T-helper 2 cell treated with Interferon-gamma antibody and Interleukin-4, amounts not matched to agents 5 μg/mL and 100 μg/mL, for 36 hours (primary cell): ENCODE results near the gene CA9.

Experiments
- DNase-seq: peaks from one replicate; pipeline ENCODE4 v3.0.0; 2021; ENCODE audit warnings: low spot score
- H3K27ac Mint-ChIP-seq: one replicate; pipeline ENCODE4 v1.8.0; 2021; ENCODE audit warnings: mild to moderate bottlenecking, mixed read lengths
- H3K27me3 Mint-ChIP-seq: one replicate; pipeline ENCODE4 v1.8.0; 2021; ENCODE audit warnings: low read depth, mixed read lengths
- H3K36me3 Mint-ChIP-seq: one replicate; pipeline ENCODE4 v1.8.0; 2021; ENCODE audit warnings: low read depth, mixed read lengths
- H3K4me1 Mint-ChIP-seq: one replicate; pipeline ENCODE4 v1.8.0; 2021; ENCODE audit warnings: low read depth, mixed read lengths
- H3K4me3 Mint-ChIP-seq: one replicate; pipeline ENCODE4 v1.8.0; 2022; ENCODE audit warnings: mild to moderate bottlenecking, moderate library complexity, mixed read lengths
- H3K9me3 Mint-ChIP-seq: one replicate; pipeline ENCODE4 v1.8.0; 2021; ENCODE audit warnings: mixed read lengths

Gene CA9

GRCh38 chr9:35687306-35687705, 13.6 kb downstream of the CA9 start:
- H3K27me3 Mint-ChIP-seq: no peaks in the 10 kb centered on the region

GRCh38 chr9:35687972-35688557, 14.3 kb downstream of the CA9 start:
- Mint-ChIP-seq H3K4me1 (peaks cover 13% of the 10 kb centered on the region), H3K4me3 (peak overlapping the region; percentile 45), H3K27ac (no peak overlapping the region), H3K27me3 (no peaks in the 10 kb centered on the region), H3K9me3 (no peaks in the 10 kb centered on the region), H3K36me3 (no peaks in the 10 kb centered on the region)
- no peak for DNase-seq

More at GRCh38 chr9:35687306-35687705, 13.6 kb downstream of the CA9 start:
- Mint-ChIP-seq H3K36me3 (no peaks in the 10 kb centered on the region), H3K9me3 (no peaks in the 10 kb centered on the region), H3K27ac (no peak overlapping the region), H3K4me3 (no peak overlapping the region), H3K4me1 (peaks cover 13% of the 10 kb centered on the region)
- no peak for DNase-seq

- Mint-ChIP-seq H3K27ac (no peak overlapping the region), H3K36me3 (no peaks in the 10 kb centered on the region)
- peak; percentile 11 for DNase-seq
Measured at GRCh38 chr9:35688558-35689541, 15.1 kb downstream of the CA9 start.

GRCh38 chr9:35689542-35690293, 16.0 kb downstream of the CA9 start, which contains the start of gene TPM2:
Gene TPM2 (minus strand): TSS chr9:35689925. CDS start chr9:35689817, 108 bp downstream.
- no peak for DNase-seq
- Mint-ChIP-seq H3K9me3 (no peaks in the 10 kb centered on the region), H3K4me1 (peaks cover 13% of the 10 kb centered on the region), H3K27me3 (no peaks in the 10 kb centered on the region), H3K36me3 (no peaks in the 10 kb centered on the region), H3K4me3 (peak within 1 kb of the TSS; percentile 84), H3K27ac (no peak within 1 kb of the TSS)

More at GRCh38 chr9:35688558-35689541, 15.1 kb downstream of the CA9 start:
- no peaks in the 10 kb centered on the region for H3K9me3 Mint-ChIP-seq
- H3K27me3 Mint-ChIP-seq: no peaks in the 10 kb centered on the region
- H3K4me3 Mint-ChIP-seq: peak overlapping the region; percentile 45
- peaks cover 13% of the 10 kb centered on the region for H3K4me1 Mint-ChIP-seq

- Mint-ChIP-seq H3K4me1 (peaks cover 13% of the 10 kb centered on the region), H3K4me3 (peak overlapping the region; percentile 69), H3K9me3 (no peaks in the 10 kb centered on the region), H3K36me3 (no peaks in the 10 kb centered on the region), H3K27me3 (no peaks in the 10 kb centered on the region), H3K27ac (no peak overlapping the region)
- no peak for DNase-seq
Measured at GRCh38 chr9:35690294-35690613, 16.5 kb downstream of the CA9 start.

GRCh38 chr9:35690614-35691333, 17.0 kb downstream of the CA9 start:
- Mint-ChIP-seq H3K27me3 (no peaks in the 10 kb centered on the region), H3K27ac (peak overlapping the region; percentile 26), H3K4me3 (peak overlapping the region; percentile 84), H3K9me3 (no peaks in the 10 kb centered on the region), H3K36me3 (no peaks in the 10 kb centered on the region), H3K4me1 (peaks cover 13% of the 10 kb centered on the region)
- peak; percentile 11 for DNase-seq

GRCh38 chr9:35691334-35691650, 17.6 kb downstream of the CA9 start:
- no peak for DNase-seq
- Mint-ChIP-seq H3K4me3 (peak overlapping the region; percentile 84), H3K27ac (peak overlapping the region; percentile 26), H3K27me3 (no peaks in the 10 kb centered on the region), H3K36me3 (peaks cover 2% of the 10 kb centered on the region), H3K4me1 (peaks cover 13% of the 10 kb centered on the region), H3K9me3 (no peaks in the 10 kb centered on the region)

- Mint-ChIP-seq H3K27me3 (no peaks in the 10 kb centered on the region), H3K36me3 (peaks cover 8% of the 10 kb centered on the region), H3K4me3 (peak overlapping the region; percentile 84), H3K27ac (no peak overlapping the region), H3K4me1 (peaks cover 13% of the 10 kb centered on the region), H3K9me3 (no peaks in the 10 kb centered on the region)
- no peak for DNase-seq
Measured at GRCh38 chr9:35691757-35692301, 18.1 kb downstream of the CA9 start.

GRCh38 chr9:35695943-35696401, 22.2 kb downstream of the CA9 start:
- Mint-ChIP-seq H3K36me3 (peaks cover 20% of the 10 kb centered on the region), H3K4me3 (no peak overlapping the region), H3K27ac (no peak overlapping the region), H3K9me3 (no peaks in the 10 kb centered on the region), H3K27me3 (no peaks in the 10 kb centered on the region), H3K4me1 (peaks cover 4% of the 10 kb centered on the region)
- no peak for DNase-seq

GRCh38 chr9:35696520-35697215, 22.9 kb downstream of the CA9 start:
- Mint-ChIP-seq H3K27ac (no peak overlapping the region), H3K27me3 (no peaks in the 10 kb centered on the region), H3K4me1 (no peaks in the 10 kb centered on the region), H3K4me3 (no peak overlapping the region), H3K36me3 (peaks cover 20% of the 10 kb centered on the region), H3K9me3 (no peaks in the 10 kb centered on the region)
- peak; percentile 44 for DNase-seq

GRCh38 chr9:35697486-35697885, 23.8 kb downstream of the CA9 start:
- H3K4me1 Mint-ChIP-seq: no peaks in the 10 kb centered on the region
- H3K9me3 Mint-ChIP-seq: no peaks in the 10 kb centered on the region
- H3K27ac Mint-ChIP-seq: no peak overlapping the region
- DNase-seq: no peak
- peaks cover 20% of the 10 kb centered on the region for H3K36me3 Mint-ChIP-seq
- no peaks in the 10 kb centered on the region for H3K27me3 Mint-ChIP-seq
- no peak overlapping the region for H3K4me3 Mint-ChIP-seq

- H3K4me1 Mint-ChIP-seq: no peaks in the 10 kb centered on the region
- peaks cover 27% of the 10 kb centered on the region for H3K36me3 Mint-ChIP-seq
- no peaks in the 10 kb centered on the region for H3K27me3 Mint-ChIP-seq
- no peak for DNase-seq
- no peak overlapping the region for H3K4me3 Mint-ChIP-seq
- no peak overlapping the region for H3K27ac Mint-ChIP-seq
- no peaks in the 10 kb centered on the region for H3K9me3 Mint-ChIP-seq
Measured at GRCh38 chr9:35698231-35698630, 24.5 kb downstream of the CA9 start.

- no peaks in the 10 kb centered on the region for H3K9me3 Mint-ChIP-seq
- no peak overlapping the region for H3K27ac Mint-ChIP-seq
- H3K4me3 Mint-ChIP-seq: no peak overlapping the region
- no peaks in the 10 kb centered on the region for H3K4me1 Mint-ChIP-seq
- DNase-seq: no peak
- H3K36me3 Mint-ChIP-seq: peaks cover 43% of the 10 kb centered on the region
- no peaks in the 10 kb centered on the region for H3K27me3 Mint-ChIP-seq
Measured at GRCh38 chr9:35700031-35700430, 26.3 kb downstream of the CA9 start.
